Testis (tissue), 2 donors: ENCODE results near the gene GAS2L2.

ENCODE experiments used
- POLR2A ChIP-seq: fragments of 450-650 bp; IDR thresholded peaks from one replicate; pipeline ENCODE4 v1.6.1; 2017; ENCODE audit warnings: antibody characterized with exemption, mild to moderate bottlenecking, moderate library complexity
- TF ChIP-seq, protein P1 (sequence below), 3 experiments: fragments of 450-650 bp in 2 of 3; fragments of 200-600 bp in 1 of 3; sonication (generic) in 1 of 3; IDR thresholded peaks; one replicate each; pipeline ENCODE4 v1.5.1; 2016 to 2019; ENCODE audit warnings: antibody characterized with exemption in 3 of 3, mild to moderate bottlenecking in 2 of 3, moderate library complexity in 1 of 3

DNA sequence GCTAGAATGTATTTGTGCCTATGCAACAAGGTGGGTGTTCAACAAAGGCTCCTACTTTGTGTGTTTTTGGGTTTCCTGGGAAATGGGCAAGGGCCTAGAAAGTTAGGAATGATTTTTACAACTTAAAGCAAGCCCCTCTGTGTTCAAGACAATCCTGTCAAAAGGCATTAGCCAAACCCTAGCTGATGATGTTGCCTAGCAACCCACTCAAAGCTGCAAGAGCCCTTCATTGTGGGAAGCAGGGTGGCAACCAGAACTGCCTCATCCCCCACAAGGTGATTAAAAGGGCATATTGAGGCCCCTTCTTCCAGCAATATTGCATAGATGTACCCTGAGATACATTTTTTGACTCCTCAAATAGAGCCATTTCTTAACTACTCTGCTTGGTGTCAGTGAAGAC lies 37.6 kb downstream of the GAS2L2 start:
- TF ChIP-seq, protein P1, sequence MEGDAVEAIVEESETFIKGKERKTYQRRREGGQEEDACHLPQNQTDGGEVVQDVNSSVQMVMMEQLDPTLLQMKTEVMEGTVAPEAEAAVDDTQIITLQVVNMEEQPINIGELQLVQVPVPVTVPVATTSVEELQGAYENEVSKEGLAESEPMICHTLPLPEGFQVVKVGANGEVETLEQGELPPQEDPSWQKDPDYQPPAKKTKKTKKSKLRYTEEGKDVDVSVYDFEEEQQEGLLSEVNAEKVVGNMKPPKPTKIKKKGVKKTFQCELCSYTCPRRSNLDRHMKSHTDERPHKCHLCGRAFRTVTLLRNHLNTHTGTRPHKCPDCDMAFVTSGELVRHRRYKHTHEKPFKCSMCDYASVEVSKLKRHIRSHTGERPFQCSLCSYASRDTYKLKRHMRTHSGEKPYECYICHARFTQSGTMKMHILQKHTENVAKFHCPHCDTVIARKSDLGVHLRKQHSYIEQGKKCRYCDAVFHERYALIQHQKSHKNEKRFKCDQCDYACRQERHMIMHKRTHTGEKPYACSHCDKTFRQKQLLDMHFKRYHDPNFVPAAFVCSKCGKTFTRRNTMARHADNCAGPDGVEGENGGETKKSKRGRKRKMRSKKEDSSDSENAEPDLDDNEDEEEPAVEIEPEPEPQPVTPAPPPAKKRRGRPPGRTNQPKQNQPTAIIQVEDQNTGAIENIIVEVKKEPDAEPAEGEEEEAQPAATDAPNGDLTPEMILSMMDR (IDR thresholded peaks at IDR 0.05): no peak
- no peak for TF ChIP-seq POLR2A
